HG03432 (cell line): ENCODE measurements around the gene TBRG1.

Experiments used
- ATAC-seq: cut with Tn5 transposase; IDR thresholded peaks from one replicate; pipeline ENCODE4 v1.9.1; 2021; ENCODE audit warnings: mild to moderate bottlenecking, moderate library complexity; ENCODE audit not compliant: unreplicated experiment

Gene TBRG1

GRCh38 chr11:124658501-124658900 lies 35.8 kb downstream of the TBRG1 start:
- ATAC-seq, result no peak

- no peak for ATAC-seq
These were observed 36.3 kb downstream of the TBRG1 start for GRCh38 chr11:124658986-124659385.

GRCh38 chr11:124661553-124661952 lies 38.9 kb downstream of the TBRG1 start:
- ATAC-seq, result no peak

- no peak for ATAC-seq
These were observed 39.4 kb downstream of the TBRG1 start for GRCh38 chr11:124662106-124662505.

DNA sequence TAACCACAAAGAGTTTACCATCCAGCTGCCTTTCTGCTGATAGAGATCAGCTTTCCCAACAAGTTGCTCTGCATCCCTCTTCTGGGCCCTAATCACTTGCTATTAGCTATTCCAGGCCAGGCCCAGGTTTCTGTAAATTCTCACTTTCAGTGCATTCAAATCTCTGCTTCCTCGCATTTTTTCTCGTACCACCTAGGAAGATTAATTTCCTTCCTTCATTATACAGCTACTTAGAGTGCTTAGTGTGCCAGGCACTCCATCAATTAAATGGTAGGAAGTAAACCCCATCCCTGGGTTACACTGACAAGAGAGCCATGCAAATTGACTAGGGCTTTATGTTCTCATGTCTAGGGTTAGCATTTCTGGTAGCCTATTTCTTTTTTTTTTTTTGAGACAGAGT lies 41.2 kb downstream of the TBRG1 start:
- no peak for ATAC-seq

- ATAC-seq, result no peak
These were observed 44.9 kb downstream of the TBRG1 start for GRCh38 chr11:124667601-124668000.

DNA sequence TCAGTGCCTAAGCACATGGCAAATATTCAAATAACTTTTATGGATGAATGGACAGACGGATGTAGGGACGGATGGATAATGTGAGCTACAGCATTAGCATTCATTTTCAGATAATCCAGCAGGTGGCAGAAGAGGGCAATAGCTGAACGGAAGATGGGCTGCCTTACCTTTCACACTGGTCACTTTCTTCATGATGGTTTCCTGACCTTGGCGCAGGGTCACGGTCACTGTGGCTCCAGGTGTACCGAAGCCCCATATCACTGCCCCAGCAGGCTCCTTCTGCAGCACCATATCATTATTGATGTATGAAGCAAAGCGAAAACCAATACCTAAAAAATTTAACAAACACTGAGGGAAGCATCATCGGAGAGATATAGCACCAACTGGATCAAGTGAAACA lies 46.5 kb downstream of the TBRG1 start:
- ATAC-seq, result peak; percentile 25

- ATAC-seq, result peak; percentile 32
These were observed 48.1 kb downstream of the TBRG1 start for GRCh38 chr11:124670732-124671131.

DNA sequence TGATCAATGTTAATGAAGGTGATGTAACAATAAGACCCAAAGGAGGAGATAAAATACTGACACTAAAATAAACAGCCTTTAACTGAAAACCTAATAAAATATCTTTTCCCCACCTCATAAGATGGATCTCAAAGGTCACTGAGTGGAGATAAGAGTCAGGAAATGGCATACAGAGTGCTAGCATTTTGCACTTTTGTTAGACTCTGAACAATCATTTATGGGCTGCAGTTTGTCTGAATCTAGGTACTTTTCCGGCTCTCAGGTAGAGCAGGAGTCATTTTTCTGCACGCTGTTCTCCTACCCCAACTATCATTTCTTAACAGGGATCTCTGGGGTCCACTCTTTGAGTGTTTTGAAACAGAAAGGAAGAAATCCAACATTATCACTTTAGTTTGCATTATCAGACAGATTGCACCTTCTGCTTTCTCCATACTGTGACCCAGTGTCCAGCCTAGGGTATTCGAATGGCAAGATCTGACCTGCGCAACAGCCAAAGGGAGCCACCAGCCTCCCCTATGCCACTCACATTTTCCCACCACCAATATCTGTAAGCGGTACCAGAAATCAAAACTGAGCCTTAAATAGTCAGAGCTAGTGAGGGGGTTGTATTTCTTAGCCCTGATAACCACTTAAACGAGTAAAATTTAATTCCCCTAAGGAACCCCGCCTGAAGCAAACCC lies 50.0 kb downstream of the TBRG1 start:
- no peak for ATAC-seq

DNA sequence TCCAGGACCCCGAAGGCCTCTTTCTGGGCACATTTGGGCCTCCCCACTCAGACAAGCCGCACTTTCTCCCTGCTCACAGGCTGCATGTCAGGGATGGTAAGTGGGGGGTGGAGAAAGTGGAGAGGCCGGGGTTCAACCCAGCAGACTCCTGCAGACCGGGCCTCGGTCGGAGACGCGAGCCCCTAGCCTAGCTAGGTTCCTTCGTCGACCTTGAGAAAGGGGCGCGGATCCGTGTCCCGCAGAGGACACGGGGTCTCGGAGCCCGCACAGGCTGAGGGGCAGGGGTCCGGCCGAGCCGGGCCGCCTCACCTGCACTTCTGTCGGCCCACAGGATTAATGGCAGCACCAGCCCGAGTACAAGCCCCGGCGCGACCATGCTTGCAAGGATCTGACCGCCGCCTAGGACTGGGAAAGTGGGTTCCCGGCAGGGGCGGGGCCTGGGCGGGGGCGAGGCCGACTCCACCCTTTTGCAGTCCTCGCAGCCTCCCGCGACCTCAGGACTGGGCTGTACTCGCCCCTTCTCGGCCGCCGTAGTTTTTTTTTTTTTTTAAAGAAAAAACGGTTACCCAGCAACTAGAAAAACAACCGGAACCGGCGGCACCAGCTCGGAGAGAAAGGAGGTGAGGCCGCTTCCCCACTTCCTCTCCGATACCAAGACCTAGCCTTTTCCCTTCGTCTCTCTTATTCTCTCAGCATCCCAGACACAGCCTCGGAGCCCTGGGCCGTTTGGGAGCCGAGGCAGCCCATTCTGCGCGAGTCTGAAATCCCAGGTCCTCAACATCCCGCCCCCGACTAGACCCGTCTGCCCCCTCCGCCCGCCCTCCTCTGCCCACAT lies 50.9 kb downstream of the TBRG1 start, which contains the start of the genes SIAE and SPA17:
SIAE (minus strand) TSS at position 407 of the 835 bp plus-strand sequence; CDS start at position 376, 31 bp downstream.
SPA17 (plus strand) TSS at position 572 of the 835 bp plus-strand sequence. CDS start 1,361 bp downstream, outside the sequence.
- peak; percentile 95 for ATAC-seq

GRCh38 chr11:124674168-124674517 lies 51.5 kb downstream of the TBRG1 start:
- ATAC-seq, result no peak

DNA sequence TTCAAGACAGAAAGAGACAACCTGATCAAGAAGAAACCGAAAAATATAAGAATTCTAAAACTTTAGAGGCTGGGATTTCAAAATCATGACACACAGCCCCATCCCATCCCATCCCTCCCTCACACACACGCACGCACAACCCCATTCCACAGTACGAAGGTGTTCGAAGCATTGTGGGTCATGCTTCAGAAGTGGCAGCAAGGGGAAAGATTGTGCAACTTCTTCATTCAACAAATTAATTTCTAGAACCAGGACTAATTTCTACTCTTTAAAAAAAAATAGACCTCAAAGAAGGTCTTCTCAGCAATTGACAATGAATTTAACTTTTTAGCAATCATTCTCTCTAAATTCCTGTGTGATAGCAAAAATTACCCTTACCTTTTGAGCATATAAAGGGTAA lies 51.9 kb downstream of the TBRG1 start:
- no peak for ATAC-seq

- no peak for ATAC-seq
These were observed 53.7 kb downstream of the TBRG1 start for GRCh38 chr11:124676386-124676785.

GRCh38 chr11:124678416-124678815 lies 55.8 kb downstream of the TBRG1 start:
- ATAC-seq, result no peak

GRCh38 chr11:124681421-124681820 lies 58.8 kb downstream of the TBRG1 start:
- no peak for ATAC-seq

GRCh38 chr11:124682443-124682842 lies 59.8 kb downstream of the TBRG1 start:
- ATAC-seq, result no peak
